ENCODE results near the gene COX18.

The COX18 gene

DNA sequence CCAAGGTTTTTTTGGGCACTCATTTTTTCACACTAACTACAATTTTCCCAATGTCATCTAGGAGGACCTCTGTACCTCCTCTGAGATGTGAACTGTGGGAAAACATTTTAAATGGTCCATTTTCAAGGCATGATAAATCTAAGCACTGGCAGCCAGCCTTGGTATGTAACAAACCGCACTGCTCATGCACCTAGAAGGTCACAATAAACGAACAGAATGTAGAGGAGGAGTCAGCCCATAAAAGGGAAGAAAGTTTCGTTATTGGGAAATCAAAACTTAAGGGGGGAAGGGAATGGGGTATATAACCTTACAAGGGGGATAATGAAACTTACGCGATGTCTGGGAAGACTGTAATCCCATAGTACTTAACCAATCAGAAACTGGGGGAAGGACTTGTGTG lies 16.4 kb downstream of the COX18 start:
- DNase-seq: no peak

DNA sequence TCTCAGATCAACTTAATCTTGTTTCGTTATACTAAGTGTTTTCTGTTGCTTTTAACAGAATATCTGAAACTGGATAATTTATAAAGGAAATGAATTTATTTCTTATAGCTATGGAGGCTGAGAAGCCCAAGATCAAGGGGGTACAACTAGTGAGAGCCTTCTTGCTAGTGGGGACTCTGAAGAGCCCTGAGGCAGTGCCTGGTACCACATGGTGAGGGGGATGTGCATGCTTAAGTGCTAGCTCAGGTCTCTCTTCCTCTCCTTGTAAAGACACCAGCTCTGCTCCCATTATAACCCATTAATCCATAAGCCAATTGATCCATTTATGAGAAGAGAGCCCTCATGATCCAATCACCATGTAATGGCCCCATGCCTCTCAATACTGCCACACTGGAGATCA lies 17.9 kb downstream of the COX18 start:
- no peak for DNase-seq

DNA sequence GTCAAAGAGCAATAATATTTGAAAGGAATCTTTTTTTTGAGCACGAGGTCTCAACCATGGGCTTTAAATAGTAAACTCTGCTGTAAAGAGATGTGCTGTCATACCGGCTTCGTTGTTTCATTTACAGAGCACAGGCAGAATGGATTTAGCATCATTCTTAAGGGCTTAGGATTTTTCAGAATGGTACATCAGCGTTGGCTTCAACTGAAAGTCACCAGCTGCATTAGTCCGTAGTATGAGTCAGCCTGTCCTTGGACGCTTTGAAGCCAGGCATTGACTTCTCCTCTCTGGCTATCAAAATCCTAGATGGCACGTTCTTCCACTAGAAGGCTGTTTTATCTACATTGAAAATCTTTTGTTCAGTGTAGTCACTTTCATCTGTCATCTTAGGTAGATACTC lies 23.6 kb downstream of the COX18 start:
- no peak for DNase-seq

DNA sequence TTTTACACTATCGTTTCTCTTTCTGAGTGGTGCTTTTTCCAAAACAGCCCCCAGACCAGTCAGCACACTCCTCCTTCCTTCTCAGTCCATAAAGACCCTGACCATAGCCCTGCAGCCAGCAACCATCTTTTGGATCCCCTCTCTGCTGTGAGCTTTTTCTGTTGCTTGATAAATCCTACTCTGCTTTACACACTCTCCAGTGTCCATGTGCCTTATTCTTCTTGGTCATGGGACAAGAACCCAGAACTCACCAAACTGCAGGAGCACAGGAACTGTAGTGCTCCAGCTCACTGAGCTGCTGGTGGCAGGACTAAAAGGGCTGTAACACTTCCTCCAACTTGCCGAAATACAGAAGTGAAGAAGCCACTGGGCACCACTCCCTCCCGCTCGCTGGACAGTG lies 32.5 kb downstream of the COX18 start:
- no peak for DNase-seq

DNA sequence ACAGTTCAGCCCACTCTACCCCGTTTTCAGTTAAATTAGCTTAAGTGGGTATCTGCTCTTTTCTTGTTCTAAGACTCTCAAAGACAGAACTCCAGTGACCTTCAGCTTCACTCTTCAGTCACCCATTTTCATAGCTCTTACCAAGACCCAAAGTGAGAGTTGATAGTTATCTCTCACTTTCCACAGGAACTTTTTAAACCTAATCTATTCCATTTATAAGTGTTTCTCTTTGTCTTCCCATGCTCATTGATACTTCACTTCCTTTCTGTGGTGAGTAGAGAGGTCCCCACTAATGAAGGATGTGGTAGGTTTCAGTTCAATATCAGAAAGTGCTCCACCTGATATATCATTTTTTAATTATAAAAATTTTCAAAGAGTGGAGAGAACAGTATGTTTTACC lies 33.4 kb downstream of the COX18 start:
- DNase-seq: no peak

DNA sequence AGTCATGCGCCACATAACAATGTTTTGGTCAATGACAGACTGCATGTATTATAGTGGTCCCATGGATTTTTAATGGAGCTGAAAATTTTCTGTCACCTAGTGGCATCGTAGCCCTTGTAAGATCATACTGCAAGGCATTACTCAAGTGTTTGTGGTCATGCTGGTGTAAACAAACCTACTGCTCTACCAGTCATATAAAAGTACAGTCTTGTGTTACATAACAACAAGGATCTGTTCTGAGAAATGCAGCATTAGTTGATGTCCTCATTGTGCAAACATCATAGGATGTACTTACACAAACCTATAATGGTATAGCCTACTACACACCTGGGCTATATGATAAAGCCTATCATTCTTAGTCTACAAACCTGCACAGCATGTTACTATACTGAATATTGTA lies 34.6 kb downstream of the COX18 start:
- no peak for DNase-seq

DNA sequence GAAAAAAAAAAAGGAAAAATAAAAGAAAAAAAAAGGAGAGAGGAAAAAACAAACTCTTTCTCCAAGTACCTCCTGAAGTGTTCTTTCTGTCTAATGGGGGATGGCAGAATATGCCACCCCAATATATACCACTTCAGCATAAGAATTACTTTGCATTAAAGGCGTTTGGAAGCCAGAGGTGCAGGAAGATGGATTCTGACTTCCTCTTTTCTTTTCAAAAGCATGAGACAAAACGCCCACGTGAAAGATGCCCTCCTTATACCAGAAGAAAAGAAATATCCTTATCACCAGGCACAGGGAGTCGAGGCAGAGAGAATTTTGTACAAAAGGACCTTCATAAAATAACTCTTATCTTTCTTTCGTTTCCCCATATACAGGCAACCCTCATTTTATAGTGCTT lies 40.9 kb downstream of the COX18 start:
- DNase-seq: no peak

DNA sequence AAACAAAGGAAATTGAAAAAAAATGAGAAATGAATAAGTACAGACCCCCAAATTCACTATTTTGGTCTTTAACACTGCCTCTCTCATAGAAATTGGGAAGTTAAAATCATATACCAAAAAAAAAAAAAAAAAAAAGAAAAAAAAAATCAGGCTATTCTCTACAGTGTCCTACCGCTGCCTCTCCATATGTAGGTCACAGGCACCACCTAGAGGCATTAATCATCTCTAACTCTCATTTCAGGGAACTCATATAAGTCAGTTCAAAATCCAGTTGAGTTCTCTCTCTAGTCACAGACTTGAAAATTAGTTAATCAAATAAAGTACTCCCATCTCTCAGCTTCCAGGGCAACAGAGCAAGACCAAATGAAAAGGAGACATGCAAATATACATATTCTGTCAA lies 47.9 kb downstream of the COX18 start:
- DNase-seq: peak in 1 of 2 experiments; percentile 4

DNA sequence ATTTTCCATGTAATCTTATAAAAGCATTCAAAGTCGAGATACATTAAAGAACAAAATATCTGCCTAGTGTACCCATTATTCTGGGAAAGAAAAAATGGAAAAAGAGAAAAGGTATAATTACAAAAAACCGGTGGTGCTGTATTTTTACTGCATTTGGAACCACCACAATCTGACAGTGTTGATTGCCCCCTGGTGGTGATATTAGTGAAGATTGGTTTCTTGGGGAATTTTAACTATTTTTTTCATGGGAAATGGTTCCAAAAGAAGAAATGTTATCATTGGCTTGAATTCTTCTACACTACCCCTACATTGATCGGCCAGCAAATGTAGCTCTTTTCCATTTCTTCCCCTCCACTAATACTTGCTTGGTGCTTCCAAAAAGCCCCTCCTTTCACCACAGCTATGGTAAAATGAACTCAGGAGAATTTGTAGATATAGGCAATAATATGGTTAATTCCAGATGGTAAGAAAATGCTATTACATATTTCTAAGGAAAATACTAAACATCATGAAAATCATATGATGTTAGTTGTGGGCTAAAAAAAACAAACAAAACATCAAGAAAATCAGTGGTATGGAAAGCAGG lies 50.0 kb downstream of the COX18 start:
- DNase-seq: peak; percentile 8 to 11

DNA sequence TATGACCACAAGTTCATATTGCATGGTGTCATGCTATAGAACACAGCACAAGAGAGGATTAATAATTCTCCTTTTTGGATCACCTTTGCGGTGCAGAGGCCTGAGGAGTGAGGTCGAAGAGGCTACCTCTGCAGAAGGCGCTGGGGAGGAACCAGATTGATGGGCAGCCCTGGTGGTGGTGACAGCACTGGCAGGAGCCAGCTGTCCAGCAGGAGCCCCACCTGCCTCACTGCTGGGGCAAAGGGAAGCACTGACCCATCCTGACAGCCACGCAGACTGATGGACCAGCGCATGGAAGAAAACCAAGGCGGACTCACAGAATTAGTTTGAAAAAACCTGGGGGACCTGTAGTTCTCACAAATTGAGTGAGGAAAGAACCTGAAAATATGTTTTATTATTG lies 50.9 kb downstream of the COX18 start:
- DNase-seq: no peak

DNA sequence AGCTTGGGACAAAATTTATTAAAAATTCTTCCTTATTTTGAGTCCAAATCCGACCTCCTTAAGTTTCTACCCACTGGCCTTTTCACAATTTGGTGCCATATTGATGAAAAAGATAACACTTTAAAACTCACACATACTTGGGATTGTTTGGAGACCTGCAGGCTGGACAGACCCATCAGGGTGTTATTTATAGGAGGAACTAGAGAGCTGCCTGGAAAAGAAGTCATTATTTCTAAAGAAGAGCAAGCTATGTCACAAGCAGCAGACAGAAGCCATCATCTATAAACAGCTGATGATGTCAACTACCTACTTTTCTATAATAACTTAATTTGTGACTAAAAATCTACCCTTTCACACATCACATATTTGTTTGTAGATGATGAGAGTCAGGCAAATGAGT lies 56.2 kb downstream of the COX18 start:
- DNase-seq: no peak

DNA sequence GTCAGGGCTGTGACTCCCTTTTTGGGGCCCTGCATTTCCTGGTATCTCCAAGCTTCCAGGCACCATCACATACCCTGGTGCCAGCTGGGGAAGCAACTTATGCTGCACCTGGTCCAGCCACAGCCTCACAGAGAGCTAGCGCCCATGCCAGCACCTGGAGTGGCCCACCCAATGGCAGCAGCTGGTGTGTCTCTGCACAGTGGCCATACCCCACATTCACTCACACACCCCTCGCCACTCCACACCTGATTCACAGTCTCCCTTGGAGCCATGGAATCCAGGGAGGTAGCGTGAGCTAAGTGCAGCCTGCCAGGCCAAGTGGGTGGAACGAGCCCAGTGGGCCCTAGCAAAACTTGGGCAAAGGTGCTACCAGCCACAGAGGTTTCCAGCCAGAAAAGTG lies 56.8 kb downstream of the COX18 start:
- no peak for DNase-seq

DNA sequence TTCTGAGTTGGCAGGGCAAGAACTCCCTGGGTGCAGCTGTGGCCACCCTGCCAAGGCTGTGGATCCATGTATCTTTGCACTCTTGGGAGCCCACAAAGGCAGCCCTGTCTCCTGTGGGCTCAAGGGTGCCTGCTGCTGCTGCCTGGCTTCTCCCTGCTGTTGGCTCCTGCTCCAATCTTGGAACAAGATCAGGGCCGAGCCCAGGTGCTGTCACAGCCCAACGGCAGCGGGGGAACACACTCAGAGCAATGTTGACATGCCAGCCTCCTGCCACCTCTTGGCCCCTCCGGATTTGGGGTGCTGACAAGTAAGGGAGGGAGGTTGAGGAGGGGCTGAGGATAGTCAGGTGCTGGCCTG lies 57.9 kb downstream of the COX18 start:
- no peak for DNase-seq

DNA sequence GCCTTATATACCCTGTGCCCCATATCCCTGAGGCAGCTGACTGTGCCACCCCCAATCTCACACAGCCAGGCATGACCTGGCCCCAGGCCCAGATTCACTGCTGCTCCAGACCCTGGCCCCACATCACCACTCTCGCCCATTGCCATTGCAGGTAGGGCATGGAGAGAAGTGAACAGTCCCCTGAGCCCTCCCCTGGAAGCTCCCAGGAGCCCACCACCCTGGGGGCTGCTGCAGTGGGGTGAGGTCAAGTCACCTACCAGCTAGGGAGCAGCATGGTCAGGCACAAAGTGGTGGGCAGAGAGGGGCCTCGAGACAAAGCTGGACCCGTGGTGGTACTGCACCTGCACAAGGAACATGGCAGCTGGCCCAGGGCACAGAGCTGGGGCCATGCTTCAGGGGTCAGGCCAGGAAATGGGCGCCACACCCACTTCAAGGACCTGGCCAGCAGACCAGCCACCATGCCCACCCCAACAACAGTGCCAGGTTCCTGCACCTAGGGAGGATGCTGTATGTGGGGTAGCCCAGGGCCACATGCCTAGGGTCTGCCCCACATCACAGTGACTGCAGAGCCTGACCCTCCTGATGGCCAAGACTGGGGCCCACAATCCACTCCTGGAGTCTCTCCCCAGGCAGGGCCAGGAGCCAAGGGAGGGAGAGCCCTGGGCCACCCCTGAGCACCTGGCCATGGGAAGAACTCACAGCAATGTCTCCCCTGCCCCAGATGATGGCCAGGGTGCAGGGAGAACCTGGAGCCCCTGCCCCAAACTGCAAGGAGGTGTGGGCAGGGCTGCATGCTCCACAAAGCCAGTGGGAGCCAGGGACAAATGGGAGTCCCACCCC lies 58.5 kb downstream of the COX18 start:
- DNase-seq: no peak

DNA sequence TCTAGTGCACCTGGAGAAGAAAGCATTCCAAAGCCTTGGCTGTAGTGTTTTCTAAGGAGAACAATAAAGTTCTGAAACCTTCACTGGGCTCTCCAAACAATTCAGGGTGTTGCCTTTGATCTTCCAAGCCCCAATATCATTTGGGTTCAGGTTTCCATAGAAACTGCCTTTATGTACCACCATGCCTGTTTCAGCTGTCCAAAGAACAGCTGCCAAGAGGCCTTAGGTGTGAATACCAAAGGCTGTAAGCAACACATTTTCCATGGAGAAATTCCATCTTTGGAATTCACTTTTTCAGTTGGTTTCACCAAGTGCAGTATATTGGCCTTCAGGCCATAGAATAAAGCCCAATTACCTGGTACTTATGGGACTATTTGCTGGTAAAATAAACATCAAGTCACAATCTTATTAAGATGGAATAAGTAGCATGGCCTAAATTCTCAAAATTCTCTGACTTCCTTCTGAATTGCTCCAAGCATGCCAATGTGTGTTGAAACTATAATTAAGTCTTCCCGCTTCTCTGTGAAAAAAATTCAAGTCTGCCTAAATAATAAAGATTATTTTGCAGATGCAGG lies 61.9 kb downstream of the COX18 start:
- DNase-seq: no peak

DNA sequence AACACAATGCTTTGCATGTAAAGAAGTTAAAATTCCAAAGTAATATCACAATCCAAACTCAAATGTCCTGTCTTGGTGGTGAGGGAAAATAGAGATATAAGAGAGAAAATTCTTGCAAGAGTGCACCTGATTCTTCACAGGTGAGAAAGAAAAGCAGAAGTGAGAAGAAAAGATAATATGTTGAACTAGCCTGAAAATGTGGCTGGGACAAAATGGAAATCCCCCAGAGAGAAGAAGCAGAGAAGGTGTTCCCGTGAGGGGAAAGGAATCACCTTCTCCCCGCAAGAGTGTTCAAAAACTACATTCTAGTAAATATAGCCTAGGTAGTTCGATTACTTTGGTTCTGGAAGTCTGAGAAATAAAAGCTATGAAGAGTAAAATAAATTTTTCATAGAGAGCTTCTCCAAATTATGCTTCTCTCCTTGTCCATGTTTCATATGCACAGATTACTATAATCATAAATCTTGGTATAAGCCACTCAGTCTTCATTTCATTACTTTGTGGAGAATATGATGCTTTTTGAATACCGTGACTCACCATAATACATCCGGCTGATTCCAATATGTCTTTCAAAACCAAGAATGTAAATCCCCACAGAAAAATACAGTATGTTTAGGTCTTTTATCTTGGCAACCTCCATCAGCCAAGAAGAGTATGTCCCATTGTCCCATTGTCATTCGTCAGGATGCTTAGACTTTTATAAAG lies 63.1 kb downstream of the COX18 start:
- DNase-seq: no peak

DNA sequence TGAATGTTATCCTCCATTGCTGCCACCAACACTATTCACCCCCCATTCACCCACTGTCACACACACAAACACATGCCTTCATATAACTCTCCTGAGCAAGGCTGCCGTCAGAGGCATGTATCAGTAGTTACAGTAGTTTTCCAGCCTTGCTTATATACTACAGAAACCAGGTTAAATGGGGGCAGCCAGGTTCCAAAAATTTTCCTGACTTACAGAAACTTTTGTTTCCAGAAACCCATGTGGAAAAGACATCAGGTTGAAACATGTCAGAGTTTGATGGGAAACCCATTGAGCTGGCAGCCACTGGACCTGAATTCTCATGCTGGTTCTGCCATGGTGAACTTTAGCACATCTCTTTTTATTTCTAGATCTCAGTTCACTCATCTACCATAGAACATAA lies 64.0 kb downstream of the COX18 start:
- DNase-seq: no peak

Data from NCI-H187 (cell line).